Superior temporal gyrus (tissue), 1 donor: ENCODE measurements around the gene SLC44A5.
"Not testable (repeated sequence)": the region's sequence is repeated elsewhere in the genome, so short reads cannot be mapped to it uniquely, and the experiment has no call there.

Experiments used
- DNase-seq: peaks from one replicate; pipeline ENCODE4 v3.0.0-alpha.2; 2016; ENCODE audit errors: extremely low spot score

Gene SLC44A5

DNA sequence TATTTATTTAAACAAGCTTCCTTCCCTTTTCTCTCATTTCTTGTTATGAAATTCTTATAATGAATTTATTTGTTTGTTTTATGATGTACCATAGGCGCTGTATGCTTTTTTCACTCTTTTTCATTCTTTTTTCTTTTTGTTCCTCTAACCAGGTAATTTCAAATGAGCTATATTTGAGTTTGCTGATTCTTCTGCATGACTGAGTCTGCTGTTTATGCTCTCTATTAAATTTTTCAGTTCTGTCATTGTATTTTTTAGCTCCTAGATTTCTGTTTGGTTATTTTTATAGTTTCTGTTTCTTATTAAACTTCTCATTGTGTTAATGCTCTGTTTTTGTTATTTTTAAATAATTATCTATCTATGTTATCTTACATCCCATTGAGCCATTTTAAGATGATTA lies 244.3 kb downstream of the SLC44A5 start:
- no peak for DNase-seq

DNA sequence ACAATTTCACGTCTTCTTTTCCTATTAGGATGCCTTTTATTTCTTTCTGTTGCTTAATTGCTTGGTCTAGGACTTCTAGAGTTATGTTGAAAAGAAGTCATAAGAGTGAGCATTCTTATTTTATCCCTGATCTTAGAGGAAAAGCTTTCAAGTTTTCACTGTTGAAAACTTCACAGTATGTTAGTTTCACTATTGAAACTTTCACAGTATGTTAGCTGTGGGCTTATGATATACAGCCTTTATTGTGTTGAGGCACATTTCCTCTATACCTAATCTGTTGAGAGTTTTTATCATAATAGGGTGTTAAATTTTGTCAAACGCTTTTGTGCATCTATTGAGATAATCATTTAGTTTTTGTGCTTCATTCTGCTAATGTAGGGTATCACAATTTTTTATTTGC lies 249.7 kb downstream of the SLC44A5 start:
- no peak for DNase-seq

DNA sequence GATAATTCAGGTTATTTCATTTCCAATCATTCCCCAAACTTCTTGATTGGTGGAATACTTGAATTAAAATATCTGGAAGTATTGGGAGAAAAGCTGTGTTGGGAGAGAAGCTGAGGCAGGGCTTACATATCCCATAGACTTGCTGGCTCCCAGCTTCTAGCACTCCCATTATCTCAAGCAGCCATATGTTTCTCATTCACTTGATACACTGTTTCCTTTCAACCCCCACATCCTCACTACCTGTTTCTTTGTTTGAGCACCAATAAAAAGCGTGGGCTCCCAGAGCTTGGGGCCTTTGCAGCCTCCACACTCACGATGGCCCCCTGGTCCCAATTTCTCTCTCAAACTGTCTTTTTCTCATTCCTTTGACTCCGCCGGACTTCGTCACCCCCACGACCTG lies 256.6 kb downstream of the SLC44A5 start:
- DNase-seq = not testable (repeated sequence)

DNA sequence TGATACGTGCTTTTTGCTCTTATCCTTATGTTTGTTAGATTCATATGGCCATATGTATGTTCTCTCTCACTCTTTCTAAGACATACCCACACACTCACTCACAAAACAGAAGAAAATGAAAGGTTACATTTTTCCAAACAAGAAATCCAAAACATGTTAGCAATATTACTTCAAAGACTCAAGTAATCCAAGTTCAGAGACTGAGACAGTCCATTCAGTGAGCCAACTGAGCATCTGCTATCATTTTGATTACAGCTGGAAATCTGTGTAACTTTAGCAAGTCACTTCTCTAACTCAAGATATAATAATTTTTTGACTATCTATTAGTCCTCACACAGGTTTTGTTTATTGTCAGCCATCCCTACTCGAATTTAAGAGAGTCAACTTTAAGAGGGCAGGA lies 257.9 kb downstream of the SLC44A5 start:
- DNase-seq = no peak

DNA sequence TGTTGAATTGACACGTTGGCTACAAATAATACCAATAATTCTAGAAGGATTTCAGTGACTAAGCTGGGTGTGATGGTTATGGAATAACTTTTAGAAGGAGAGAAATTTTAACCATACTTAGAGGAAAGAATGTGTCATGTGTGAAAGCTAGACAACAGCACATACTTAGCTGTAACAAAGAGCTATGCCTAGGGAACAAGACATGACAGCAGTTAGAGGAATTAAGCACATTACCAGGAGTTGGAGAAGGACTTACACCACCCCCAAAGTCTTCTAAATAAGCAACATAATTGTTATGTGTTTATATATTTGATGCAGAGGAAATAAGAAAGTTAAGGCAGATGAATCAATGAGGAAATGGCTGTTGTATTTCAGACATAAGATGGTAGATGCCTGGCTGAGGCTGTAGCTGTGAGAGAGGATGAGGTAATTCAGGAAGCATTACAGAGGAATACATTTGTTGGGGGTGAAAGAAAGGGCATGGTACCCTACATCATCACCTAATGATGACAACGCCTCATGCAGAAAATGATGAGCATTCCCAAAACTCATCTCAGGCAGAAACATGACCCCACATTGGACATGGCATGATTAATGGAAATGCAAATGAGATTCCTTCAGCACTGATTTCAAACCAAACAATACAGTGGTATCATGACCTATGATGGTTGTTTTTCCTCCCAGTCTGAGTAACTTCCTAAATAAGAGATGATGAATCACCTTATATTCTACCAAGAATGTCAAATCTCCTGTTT lies 265.2 kb downstream of the SLC44A5 start:
- no peak for DNase-seq

DNA sequence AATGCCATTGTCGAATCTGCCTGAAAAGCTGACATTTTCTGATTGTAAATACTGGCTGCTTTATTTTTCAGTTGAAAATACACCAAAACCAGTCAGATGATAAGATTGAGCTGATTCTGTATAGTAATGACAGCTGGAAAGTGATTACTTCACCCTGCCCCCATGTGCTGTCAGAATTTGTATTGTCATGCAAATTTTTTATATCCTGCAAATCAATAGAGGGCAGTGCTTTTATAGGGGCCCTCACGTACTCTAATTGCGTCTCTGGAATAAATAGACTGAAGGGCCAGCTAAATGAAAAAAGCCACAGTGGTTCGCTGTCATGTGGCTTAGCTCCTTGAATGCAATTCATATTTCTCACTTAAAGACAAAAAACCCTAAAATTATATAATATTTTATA lies 268.1 kb downstream of the SLC44A5 start:
- no peak for DNase-seq

DNA sequence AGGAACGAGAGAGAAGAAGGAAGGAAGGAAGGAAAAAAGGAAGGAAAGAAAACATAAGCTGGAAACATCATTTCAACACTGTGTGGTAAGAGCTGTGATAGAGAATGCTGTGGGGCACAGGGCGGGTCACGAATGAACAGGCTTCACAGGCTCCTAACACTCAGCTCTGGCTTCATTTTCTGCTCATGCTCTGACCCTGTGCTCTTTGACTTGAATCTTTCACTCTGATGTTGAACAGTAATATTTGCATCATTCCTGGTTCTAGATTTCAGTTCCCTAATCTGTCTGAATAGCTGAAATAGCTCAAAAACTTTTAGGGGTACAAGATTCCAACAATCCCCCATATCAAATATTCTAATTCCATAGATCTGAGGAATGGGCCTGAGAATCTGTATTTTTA lies 269.4 kb downstream of the SLC44A5 start:
- DNase-seq = no peak

DNA sequence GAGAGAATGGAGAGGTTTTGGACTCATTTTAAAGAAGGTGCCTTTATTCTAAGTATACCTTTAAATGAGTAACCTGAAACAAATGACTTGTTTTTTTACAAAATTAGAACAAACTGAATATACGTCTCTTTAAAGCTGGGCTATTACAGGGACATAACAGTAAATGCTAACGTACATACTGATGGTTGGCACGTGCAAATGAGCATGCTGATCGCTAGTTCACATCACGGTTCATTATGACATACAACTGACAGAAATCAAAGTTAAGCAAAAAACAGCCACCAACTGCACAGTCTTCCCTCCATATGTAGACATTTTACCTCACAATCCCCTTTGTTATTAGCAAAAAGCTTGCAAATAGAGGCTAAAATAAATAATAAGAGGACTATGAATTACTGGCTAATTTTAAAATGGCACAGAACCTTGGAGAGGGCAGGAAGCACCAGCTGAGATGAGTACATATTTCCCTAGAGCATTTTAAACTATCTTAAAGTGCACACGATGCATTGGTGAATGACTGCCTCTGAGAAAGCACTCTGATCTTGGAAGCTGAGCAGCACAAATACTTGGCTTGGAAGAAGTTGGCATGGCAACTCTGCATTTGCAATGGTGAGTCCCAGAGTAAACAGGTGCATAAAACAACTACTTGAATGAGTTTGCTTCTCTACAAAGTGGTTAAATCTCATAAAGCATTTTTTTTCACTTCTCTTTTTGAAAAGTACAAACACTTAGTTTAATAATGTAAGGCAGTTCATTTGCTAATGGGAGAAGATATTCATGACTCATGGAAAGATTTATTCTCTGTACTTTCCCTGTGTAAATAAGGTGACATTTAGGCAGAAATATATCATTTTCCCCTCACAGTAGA lies 272.1 kb downstream of the SLC44A5 start:
- peak; percentile 38 for DNase-seq

DNA sequence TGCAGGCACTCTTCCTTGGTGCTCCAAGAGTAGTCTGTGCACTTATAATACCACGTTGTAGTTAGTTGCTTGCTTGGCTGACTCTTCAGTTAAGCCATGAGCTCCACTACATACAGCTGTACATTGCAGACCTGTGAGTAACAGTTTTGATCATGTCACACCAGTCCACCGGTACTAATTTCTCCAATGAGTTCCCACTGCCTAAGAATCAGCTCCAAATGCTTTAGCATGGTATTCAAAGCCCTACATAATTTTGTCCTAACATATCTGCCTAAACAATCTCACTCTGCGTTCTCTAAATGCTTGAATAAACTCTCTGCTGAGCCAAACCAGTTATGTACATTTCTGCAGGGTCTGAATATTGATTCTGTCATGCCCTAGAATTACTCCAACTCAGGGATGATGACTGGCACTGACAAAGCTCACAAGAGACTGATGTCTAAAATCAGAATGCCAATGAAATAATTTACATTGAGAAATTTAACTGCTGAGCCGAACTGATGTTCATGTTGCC lies 276.0 kb downstream of the SLC44A5 start:
- DNase-seq = no peak

DNA sequence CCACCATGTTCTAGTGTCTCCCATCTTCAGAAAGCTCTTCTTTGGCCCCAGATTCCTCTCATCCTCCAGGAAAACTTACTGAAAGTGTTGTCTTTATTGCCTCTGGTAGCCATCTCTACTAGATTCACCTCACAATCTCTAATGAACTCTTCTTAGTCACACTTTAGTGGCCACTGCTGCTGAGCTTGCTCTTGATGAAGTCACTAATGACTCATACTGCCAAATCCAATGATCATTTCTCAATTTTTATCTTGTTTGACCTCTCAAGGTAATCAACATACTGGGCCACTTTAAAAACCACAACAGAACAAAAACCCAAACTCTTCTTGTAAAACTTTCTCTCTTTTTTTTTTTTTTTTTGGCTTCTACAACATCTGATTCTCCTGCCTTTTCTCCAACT lies 280.3 kb downstream of the SLC44A5 start:
- DNase-seq = no peak

DNA sequence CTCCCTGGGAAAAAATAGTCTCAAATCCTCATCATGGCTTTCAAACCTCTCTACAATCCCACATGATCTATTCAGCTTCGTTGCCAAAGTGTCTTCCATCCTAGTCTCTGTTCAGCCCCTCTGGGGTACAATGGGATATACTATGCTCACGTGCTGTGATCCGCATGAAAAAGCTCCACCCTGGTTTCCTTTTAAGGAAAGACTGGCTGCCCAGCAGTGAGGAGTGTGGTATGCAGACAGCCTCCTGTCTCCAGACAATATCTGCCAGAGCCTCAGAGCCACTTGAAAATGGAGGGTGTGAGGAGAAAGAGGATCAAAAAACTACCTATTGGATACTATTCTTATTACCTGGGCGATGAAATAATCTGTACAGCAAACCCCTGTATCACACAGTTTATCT lies 282.2 kb downstream of the SLC44A5 start:
- DNase-seq = no peak

DNA sequence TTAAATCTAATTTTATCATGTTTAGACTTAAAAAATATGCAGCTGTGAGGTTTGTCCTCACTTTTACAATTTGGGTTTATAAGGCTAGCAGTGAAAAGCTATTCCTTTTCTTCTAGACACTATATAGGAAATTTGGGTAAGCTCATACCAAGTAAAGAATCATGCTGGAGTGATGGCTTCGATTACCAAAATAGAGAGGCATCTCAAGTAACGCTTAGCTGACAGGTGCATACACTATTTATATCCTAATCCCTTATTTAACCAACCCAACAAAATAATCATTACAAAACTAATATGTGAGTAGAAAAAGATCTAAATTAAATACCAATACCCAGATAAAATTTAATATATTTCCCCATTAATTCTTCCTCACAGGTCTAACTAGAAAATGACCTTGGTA lies 283.5 kb downstream of the SLC44A5 start:
- DNase-seq = no peak

DNA sequence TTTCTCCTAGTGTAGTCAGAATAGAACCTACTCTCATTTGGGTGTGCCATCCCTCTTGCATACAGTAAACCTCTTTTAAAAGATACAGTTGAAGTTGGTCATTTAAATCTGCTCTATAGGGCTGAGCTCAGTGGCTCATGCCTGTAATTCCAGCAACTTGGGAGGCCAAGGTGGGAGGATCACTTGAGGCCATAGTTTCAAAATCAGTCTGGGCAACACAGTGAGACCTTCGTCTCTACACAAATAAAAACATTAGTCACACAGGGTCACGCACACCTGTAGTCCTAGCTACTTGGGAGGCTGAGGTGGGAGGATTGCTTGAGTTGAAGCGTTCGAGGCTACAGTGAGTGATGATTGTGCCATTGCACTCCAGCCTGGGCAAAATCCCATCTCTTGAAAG lies 292.9 kb downstream of the SLC44A5 start:
- no peak for DNase-seq

DNA sequence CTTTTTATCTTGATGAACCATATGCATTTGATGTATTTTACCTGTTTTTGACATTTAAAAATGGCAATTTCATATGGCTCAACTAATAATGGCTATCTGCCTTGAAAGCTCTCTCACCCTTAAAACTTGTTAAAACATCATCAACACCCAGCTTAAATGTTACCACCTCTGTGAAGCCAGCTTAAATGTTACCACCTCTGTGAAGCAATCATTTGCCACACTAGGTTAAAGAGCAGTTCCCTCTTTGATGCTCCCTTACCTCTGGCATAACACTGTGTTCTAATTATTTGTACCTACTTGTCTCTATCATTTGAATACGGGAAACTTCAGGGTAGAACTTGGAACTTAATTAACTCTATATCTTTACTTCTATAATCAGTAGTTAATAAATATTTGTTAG lies 294.7 kb downstream of the SLC44A5 start:
- no peak for DNase-seq

DNA sequence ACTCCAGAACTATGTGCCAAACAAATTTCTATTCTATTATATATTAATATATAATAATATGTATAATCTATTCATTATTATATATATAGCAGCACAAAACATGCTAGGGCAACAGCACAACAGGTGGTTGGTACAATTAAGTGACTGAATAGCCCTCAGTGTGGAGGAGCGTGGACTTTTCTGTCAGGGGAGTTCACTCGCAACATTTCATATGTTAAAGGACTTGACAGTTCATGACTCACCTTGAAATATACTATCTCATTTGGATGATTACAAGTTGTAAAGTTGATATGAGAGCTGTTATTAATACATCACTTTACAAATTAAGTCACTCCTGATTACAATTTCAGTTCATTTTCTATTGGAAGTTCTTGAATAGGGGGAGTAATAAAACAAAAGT lies 298.3 kb downstream of the SLC44A5 start:
- no peak for DNase-seq

DNA sequence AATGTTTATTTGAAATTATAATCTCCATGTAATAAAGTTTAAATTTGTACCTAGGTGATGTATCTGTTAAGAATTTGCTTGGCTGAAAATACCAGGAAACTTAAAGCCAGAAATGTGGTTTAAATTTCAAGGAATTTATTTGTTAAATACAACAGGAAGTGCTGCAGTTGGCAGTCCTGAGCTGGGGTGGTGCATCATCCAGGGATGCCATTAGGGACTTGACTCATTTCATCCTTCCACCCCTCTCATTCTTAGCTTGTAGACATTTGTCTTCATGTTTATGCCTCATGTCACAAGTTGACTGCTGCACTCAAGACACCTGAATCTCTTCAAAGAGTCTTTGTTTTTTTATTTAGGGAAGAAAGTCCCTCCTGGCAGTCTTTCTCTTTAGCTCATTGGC lies 300.8 kb downstream of the SLC44A5 start:
- no peak for DNase-seq

DNA sequence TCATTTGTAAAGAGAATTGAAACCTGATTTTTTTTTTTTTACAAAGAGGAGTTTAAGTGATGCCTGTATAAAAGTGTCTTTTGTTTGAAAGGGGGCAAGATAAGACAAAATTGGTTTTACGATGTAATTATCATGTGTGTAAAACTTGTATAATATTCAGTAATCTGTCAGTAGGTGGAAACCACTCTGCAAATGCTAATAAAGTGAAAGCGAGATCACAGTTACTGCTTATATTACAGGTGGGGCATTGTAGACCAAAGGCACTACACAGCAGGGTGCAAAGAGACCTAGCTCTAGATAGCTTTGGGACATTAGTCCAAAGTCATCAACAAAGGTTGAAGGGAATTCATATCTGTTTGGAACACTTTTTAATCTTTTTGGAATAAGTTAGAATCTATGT lies 302.5 kb downstream of the SLC44A5 start:
- no peak for DNase-seq

DNA sequence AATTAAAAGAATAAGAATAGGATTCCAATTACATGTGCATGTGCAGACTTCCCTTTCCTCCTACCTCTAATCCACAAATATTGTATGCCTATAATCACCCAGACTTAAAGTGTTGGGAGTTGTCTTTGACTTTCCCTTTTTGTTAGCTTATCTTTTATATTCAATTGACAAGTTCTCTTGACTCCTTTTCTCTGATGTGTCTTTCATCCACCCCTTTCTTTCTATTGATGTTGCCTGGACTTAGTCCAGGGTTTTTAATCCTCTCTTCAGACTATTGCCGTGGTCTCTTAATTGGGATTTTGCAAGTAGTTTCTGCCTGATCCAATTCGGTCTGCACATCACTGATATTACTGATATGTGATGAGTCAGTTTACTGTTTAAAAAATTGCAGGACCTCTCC lies 305.9 kb downstream of the SLC44A5 start:
- no peak for DNase-seq

DNA sequence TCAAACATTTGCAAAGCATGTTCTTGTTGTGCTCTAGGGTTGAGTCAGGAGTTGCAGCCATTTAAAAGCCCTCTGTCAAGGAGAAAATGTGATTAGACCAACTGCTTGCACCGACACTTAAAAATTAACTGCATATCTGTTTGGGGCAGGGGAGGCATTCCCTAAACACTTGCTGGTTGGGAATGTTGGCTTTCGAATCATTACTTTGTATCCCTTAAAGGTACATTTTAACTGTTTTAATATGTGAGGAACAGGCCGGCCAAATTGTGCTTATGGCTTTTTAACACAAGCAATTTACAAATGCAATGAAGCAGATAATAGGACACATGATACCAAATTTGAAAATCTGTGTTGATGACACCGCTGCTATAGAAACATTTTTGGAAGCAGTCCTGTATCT lies 317.6 kb downstream of the SLC44A5 start:
- DNase-seq = no peak

DNA sequence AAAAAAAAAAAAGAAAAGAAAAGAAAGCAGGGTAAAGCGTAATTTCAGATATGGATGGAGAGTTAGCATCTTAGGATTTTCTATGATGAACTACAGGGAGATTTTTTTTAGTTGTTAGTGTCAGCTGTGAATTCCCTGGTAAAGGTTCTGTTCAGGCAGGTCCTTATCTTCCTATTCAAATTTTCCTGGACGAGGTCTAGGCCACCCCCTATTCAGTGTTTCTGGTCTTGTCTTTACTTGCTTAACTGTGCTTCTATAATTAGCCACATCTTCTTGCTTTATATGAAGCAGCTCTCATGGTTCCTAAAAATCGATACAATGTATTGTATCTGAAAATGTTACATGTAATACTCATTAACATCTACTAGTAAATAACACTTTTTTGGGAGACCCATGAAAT lies 318.9 kb downstream of the SLC44A5 start:
- no peak for DNase-seq

DNA sequence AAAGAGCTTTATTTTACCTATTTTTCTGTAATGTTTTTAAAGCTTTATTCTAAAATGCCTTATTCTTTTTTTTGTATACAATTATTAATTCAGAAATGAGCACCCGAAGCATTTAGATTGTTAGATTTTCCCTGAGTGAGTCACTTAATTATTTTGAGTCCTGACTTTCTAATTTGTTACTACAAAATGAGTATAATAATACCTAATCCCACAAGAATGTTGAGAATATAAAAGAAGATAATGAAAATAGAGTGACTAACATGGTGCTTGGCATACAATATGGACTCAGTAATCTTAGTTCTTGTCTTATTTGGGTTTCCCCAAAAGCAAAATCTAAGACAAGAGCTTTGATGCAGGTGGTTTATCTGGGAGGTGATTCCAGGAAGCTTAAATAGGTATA lies 334.5 kb downstream of the SLC44A5 start:
- DNase-seq = no peak

DNA sequence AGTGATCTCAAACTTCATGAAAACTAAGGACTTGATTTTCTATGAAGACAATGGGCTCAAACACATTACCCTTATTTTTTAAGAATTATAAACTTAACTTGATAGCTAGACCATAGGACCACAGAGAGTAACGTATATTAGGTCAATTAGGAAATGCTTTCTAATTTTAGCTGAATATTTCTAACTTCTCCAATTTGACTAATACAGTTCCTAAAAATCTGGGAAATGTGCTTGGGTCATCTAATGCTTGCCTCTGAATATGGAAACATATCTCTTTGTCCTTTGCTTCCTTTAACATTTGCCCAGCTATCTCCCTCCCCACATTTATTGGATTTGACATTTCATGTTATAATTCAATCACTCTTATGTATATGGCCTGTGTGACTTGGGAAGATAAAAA lies 335.3 kb downstream of the SLC44A5 start:
- no peak for DNase-seq

DNA sequence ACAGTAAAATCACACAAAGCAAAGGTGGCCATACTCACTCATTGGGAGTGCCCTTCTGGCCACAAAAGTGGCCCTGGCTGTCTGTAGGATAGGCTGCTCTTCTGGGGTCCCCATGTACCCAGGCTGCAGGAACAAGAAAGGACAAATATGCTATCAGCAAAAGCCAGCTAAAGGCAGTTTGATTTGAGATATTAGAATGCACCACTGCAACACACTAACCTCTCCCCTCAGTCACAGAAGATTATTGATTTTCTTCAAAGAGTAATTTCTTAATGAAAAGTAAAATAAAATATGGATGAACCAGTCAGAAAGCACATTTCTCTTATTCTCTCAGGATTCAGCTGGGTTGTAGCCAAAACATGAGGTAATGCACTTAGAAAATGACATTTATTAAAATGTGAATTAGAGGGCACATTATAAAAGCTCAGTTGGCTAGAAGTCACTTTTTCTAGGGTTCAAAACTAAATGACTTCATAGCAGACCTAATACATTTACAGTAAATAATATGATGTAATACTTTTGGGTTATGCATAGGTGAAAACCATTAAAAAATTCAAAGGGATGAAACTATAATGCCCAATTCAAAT lies 335.9 kb downstream of the SLC44A5 start:
- no peak for DNase-seq
